AG10803 (cell line): ENCODE measurements around the gene GINS3.

Experiments used
- DNase-seq: peaks from one replicate; pipeline ENCODE4 v3.0.0; 2010; ENCODE audit warnings: low read depth
- H3K4me3 ChIP-seq: 2 replicates; pipeline ENCODE4 v1.5.1; 2011; ENCODE audit warnings: mild to moderate bottlenecking, low read length, control low read depth
- CTCF ChIP-seq: conservative IDR thresholded peaks from 2 replicates; pipeline ENCODE4 v1.5.1; 2011; ENCODE audit warnings: mild to moderate bottlenecking, low read length, control low read depth, inconsistent platforms

GINS3 gene

GRCh38 chr16:58371841-58372240 is 20.4 kb upstream of the GINS3 start:
- TF ChIP-seq CTCF: no peak
- DNase-seq: no peak
- no peak overlapping the region for H3K4me3 ChIP-seq

DNA sequence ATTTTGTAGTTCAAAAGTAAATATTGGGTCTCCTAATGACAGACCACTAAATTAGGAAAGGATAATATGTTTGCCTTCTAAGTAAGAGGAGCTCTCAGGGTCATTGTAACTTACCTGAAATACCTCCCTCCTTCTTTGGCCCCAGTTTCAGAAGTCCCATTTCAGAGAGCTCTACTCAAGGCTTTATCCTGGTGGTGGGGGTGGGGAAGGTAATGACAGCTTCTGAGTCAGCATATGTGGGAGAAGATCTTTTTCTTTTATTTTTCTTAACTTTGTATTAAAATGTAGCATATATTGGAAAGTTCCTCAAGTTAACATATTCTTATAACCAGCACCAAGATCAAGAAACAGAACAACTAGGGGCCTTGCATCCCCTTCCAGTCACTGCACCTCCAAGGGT is 16.9 kb upstream of the GINS3 start:
- no peak for TF ChIP-seq CTCF
- DNase-seq: no peak
- no peak overlapping the region for H3K4me3 ChIP-seq

DNA sequence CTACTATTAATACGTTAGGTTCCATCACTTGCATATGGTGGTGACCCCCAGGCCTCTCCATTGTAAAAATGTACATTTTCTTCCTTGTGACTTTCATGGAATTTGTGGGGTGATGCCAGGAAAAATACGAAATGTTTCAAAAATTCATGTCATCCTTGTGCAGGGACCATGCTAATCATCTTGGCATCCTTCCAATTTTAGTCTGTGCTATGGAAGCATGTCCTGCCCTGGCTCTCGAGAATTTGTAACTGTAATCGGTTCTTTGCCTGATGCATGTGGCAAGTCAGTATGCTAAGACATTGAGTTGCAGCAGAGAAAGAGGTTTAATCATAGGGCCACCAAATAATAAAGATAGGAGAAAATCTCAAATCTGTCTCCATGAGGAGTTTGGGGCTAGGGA is 14.3 kb upstream of the GINS3 start:
- no peak for TF ChIP-seq CTCF
- peak; percentile 10 for DNase-seq
- H3K4me3 ChIP-seq: no peak overlapping the region

- no peak for DNase-seq
- no peak for TF ChIP-seq CTCF
These were observed 13.9 kb upstream of the GINS3 start for GRCh38 chr16:58378401-58378800.

DNA sequence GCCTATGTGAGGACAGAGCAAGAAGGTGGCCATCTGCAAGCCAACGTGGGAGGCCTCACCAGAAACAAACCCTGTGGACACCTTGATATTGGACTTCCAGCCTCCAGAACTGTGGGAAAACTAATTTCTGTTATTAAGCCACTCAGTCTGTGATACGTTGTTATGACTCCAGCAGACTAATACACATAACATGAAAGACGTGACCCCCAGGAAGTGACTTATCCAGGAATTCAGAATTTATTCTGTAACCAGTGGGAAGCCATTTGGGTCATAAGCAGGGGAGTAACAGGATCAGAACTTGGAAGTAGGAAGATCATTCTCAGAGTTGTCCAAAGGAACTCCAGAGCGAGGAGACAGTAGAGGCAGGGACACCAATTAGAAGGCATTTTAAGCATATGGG is 12.5 kb upstream of the GINS3 start:
- no peak for TF ChIP-seq CTCF
- DNase-seq: no peak
- H3K4me3 ChIP-seq: no peak overlapping the region

More at GRCh38 chr16:58378401-58378800, 13.9 kb upstream of the GINS3 start:
- H3K4me3 ChIP-seq: no peak overlapping the region

DNA sequence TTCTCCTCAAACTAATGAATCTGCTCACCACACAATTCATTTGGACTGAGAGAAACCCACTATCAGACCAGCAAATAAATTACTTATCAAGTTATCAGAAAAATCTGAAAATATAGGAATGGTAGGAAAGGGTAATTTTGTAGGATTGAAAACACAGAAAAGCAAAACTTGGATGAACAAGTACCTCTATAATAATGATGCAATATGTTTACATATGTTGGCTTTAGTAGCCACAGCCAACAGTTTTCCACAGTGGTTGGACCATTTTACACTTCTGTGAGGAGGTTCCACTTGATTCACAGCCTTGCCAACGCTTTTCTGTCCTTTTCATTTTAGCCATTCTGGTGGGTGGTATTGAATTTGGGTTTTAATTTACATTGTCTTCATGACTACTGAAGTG is 10.6 kb upstream of the GINS3 start:
- H3K4me3 ChIP-seq: no peak overlapping the region
- DNase-seq: no peak
- TF ChIP-seq CTCF: no peak

GRCh38 chr16:58384437-58385055 is 7.7 kb upstream of the GINS3 start:
- no peak for TF ChIP-seq CTCF
- no peak for DNase-seq
- H3K4me3 ChIP-seq: no peak overlapping the region
